Smooth muscle cell of the coronary artery (primary cell): ENCODE data around the gene AGAP6. TPM values are rescaled to one million over a fixed set of nuclear protein-coding genes. Genes with fewer than 3 reads are reported as not detected.

Experiments
- total RNA-seq: library from RNA; depleted of rRNA; stranded (reverse); fragments of >200 nt; gene quantifications from 2 replicates; pipeline ENCODE4 v1.2.3, GENCODE V29; 2014; ENCODE audit warnings: low replicate concordance

AGAP6 gene
- total RNA-seq, result 1.5 and 1.9 TPM in 2 replicates

DNA sequence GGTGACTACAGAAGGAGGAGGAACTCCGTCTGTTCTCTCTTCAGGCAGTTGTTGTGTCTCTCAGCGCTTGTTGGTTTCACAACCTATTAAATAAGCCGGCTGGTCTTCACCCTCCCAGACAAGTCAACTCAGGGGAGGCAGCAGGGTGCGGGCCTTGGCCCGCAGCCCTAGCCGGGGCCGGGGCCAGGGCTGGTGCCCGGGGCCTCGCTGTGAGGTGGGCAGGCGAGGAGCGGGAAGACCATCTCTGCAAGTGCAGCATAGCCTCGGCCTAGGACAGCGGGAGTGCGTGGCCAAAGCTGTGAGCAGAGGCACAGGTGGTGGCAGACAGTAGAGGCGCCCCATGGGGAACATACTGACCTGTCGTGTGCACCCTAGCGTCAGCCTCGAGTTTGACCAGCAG lies at the start of gene AGAP6:
Gene AGAP6 (plus strand): TSS at position 31 of the 400 bp plus-strand sequence. CDS start 310 bp downstream, at position 341.

DNA sequence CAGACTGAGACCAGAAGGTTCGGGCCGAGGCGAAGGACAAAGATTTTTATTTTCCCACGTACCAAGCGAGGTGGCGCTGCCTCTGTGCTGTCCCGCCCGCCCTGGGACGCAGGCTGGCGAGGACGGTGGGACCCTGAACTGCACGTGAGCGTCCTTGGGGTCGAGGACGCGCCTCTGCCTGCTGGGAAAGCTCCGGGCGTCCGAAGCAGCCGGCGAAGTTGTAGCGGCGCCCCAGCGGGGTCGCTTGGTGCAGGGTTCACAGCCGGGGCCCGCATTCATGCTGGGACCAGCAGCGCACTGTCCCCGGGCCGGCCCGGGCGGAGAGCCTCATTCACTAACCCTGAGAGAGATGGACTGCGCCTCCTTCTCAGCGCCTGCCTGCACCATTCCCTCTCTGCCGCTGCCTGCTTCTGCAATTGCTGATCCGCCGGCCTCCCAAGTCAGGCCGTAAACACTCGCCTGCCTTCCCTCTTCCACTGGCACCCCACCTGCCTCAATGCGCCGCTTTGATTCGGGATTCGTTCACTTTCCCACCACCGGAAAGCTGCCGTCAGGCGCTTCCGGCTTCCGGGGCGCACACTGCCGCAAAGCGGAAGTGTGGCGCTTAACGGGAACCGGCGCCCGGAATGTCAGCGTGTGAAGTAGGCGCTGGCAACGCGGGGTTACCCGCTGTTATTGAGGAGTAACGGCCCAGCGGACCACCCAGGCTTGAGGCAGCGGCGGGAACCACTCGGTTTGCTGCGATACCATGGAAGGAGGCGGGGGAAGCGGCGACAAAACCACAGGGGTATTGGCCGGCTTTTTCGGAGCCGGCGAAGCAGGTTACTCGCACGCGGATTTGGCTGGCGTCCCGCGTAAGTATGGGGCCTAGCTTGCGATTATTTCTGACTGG lies 46.5 kb upstream of the AGAP6 start, which contains the start of the genes PARG and TIMM23B:
Gene PARG (minus strand): TSS at position 581 of the 892 bp plus-strand sequence. CDS start 302 bp downstream, at position 279.
Gene TIMM23B (plus strand): TSS at position 607 of the 892 bp plus-strand sequence. CDS start 142 bp downstream, at position 749.

Other genes starting within 250 kb of the AGAP6 start
- gene OGDHL, start 226.1 kb upstream of the AGAP6 start, total RNA-seq, result 0.12 and 2.0 TPM in 2 replicates
- gene PARG, start 46.4 kb upstream of the AGAP6 start, total RNA-seq, result 36.8 and 56.5 TPM in 2 replicates
- gene TIMM23B, start 46.4 kb upstream of the AGAP6 start, total RNA-seq, result 13.1 and 19.3 TPM in 2 replicates
- 40.8 and 102 TPM in 2 replicates for gene WASHC2A, start 79.5 kb downstream of the AGAP6 start, total RNA-seq